Measurements from ENCODE around the gene FNDC3B.
"Not testable (repeated sequence)": the region's sequence is repeated elsewhere in the genome, so short reads cannot be mapped to it uniquely, and the experiment has no call there.

GRCh38 chr3:172255321-172255720 is 215.9 kb downstream of the FNDC3B start:
- not testable (repeated sequence) for TF ChIP-seq CTCF (IDR thresholded peaks at IDR 0.05; ENCODE audit: insufficient read depth, low read length, poor library complexity, severe bottlenecking); EZH2phosphoT487 (conservative IDR thresholded peaks at IDR 0.05; ENCODE audit: low read length)

All from SU-DHL-6 (cell line).